GM13976 (cell line): ENCODE results near the gene SLC39A11.

Source experiments
- DNase-seq: peaks from one replicate; pipeline ENCODE4 v3.0.0; 2012; ENCODE audit warnings: low spot score
- in situ Hi-C: fragments of 300-500 bp; cut with MboI; formaldehyde crosslinking; loops from one replicate; pipeline ENCODE4 v1.12.0; 2022; ENCODE audit warnings: low sequenced_read_pairs, mixed read lengths, inconsistent platforms; ENCODE audit not compliant: unreplicated experiment
- TF ChIP-seq, protein P1 (sequence below): IDR thresholded peaks from 2 replicates; pipeline ENCODE4 v1.5.1; 2012; ENCODE audit warnings: borderline replicate concordance, mild to moderate bottlenecking; ENCODE audit not compliant: insufficient read depth; ENCODE audit errors: extremely low read depth, missing control alignments, control extremely low read depth

Gene SLC39A11

GRCh38 chr17:72984926-72985325 lies 107.6 kb downstream of the SLC39A11 start:
- in situ Hi-C loops, result loop anchor here (10.0 to 25.0 kb wide), 2 partner anchors 170 to 423 kb away; no protein-coding TSS in a partner anchor
- no peak for DNase-seq
- TF ChIP-seq, protein P1, sequence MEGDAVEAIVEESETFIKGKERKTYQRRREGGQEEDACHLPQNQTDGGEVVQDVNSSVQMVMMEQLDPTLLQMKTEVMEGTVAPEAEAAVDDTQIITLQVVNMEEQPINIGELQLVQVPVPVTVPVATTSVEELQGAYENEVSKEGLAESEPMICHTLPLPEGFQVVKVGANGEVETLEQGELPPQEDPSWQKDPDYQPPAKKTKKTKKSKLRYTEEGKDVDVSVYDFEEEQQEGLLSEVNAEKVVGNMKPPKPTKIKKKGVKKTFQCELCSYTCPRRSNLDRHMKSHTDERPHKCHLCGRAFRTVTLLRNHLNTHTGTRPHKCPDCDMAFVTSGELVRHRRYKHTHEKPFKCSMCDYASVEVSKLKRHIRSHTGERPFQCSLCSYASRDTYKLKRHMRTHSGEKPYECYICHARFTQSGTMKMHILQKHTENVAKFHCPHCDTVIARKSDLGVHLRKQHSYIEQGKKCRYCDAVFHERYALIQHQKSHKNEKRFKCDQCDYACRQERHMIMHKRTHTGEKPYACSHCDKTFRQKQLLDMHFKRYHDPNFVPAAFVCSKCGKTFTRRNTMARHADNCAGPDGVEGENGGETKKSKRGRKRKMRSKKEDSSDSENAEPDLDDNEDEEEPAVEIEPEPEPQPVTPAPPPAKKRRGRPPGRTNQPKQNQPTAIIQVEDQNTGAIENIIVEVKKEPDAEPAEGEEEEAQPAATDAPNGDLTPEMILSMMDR, result no peak

GRCh38 chr17:72984145-72984925 lies 108.2 kb downstream of the SLC39A11 start:
- TF ChIP-seq, protein P1, result no peak
- in situ Hi-C loops, result loop anchor here (10.0 to 25.0 kb wide), 2 partner anchors 170 to 422 kb away; no protein-coding TSS in a partner anchor
- DNase-seq, result no peak

DNA sequence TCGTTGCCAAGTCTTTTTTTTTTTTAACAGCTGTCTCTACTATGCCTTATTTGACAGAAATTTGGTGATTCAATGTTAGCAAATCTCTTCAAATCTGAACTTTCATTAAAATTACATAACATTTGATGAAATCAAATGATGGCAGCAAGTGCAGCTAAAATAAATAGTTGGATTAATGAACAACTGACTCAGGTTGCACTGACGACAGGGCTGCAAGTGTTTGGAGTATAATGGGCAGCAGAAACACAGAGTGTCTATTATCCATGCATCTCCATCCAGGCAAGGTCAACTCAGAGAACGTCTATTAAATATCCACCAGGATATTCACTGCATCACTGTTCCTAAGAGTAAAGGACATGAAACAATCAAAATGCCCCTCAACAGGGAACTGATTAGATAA lies 109.8 kb downstream of the SLC39A11 start:
- DNase-seq, result no peak
- in situ Hi-C loops, result loop anchor here (10.0 to 25.0 kb wide), 2 partner anchors 172 to 420 kb away; no protein-coding TSS in a partner anchor
- TF ChIP-seq, protein P1, result no peak

DNA sequence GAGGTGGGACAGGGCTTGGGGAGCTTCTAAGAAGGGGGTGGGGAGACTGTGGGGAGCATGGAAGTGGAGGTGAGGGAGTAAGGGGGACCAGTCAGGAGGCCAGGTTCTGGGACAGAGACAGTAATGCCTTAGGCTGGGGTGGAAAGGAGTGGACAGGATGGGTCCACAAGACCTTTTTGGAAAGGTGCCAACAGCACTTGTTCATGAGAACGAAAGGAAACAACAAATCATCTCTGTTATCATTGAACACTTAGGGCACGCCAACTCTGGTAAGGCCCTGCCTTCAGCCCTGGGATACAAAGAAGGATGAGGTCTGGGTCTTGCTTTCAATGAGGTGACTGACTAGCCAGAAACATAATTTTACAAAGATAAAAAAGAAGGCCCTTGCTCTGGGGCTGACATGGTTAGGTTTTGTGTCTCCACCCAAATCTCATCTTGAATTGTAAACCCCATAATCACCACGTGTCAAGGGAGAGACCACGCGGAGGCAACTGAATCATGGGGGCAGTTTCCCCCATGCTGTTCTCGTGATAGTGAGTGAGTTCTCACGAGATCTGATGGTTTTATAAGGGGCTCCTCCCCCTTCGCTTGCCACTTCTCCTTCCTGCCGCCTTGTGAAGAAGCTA lies 113.8 kb downstream of the SLC39A11 start:
- TF ChIP-seq, protein P1, result no peak
- in situ Hi-C loops, result loop anchor here (25.0 kb wide), 1 partner anchor 416 kb away; no protein-coding TSS in a partner anchor
- no peak for DNase-seq

- in situ Hi-C loops, result loop anchor here (25.0 kb wide), 1 partner anchor 416 kb away; no protein-coding TSS in a partner anchor
- TF ChIP-seq, protein P1, result no peak
- DNase-seq, result no peak
Observed at GRCh38 chr17:72977771-72978417, 114.6 kb downstream of the SLC39A11 start.

DNA sequence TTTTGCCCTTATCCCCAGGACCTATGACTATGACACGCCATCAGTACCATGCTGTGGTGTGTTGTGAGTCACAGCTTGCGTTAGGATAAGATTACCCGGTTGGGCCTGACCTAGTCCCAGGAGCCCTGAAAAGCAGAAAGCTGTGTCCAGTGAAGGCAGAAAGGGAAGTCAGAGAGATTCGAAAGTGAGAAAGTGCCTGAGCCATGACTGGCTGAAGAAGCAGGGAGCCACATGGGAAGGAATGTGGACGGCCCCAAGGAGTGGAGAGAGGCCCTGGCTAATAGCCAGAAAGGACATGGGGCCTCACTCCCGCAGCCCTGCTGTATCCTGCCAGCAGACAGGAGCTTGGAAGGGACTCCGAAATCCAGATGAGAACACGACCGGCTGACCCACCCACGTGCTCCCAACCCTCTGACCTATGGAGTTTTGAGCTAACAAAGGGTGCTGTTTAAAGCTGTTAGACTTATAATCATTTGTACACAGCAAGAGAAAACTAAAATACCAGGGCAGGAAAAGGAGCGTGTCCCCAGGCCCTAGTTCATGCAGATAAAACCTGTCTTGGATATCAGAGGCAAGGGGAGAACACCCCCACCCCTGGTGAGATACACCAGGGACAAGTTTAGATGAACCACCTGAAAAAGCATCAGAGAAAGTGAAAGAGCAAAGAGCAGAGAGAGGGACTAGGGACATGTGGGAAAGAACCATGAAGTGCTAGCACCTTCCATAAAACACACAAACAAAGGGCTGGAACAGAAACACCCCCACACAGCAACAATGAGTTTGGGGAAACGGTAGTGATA lies 115.3 kb downstream of the SLC39A11 start:
- DNase-seq, result peak; percentile 56
- in situ Hi-C loops, result loop anchor here (25.0 kb wide), 1 partner anchor 415 kb away; no protein-coding TSS in a partner anchor
- TF ChIP-seq, protein P1, result no peak
